Non-pigmented ciliary epithelial cell (primary cell): ENCODE results near the gene SPI1.

Experiments
- DNase-seq: peaks from one replicate; pipeline ENCODE4 v3.0.0-alpha.2; 2010; ENCODE audit warnings: low read depth

SPI1 gene

GRCh38 chr11:47358731-47359051 is 19.7 kb downstream of the SPI1 start:
- no peak for DNase-seq

GRCh38 chr11:47357985-47358730 is 20.2 kb downstream of the SPI1 start:
- DNase-seq, result no peak

- no peak for DNase-seq
Measured at GRCh38 chr11:47356998-47357329, 21.4 kb downstream of the SPI1 start.

- no peak for DNase-seq
Measured at GRCh38 chr11:47356129-47356997, 22.0 kb downstream of the SPI1 start.

GRCh38 chr11:47355283-47356128 is 22.8 kb downstream of the SPI1 start:
- DNase-seq, result peak; percentile 59

GRCh38 chr11:47354913-47355282 is 23.4 kb downstream of the SPI1 start:
- no peak for DNase-seq

GRCh38 chr11:47353978-47354774 is 24.2 kb downstream of the SPI1 start:
- no peak for DNase-seq

- DNase-seq, result no peak
Measured at GRCh38 chr11:47352556-47352955, 25.8 kb downstream of the SPI1 start, which contains the start of gene MYBPC3. Gene MYBPC3 (minus strand): TSS chr11:47352702. CDS start chr11:47352647, 55 bp downstream.

GRCh38 chr11:47351156-47352126 is 26.9 kb downstream of the SPI1 start:
- no peak for DNase-seq

- DNase-seq, result no peak
Measured at GRCh38 chr11:47350315-47350714, 28.0 kb downstream of the SPI1 start.

- no peak for DNase-seq
Measured at GRCh38 chr11:47349521-47350095, 28.7 kb downstream of the SPI1 start.

- no peak for DNase-seq
Measured at GRCh38 chr11:47348859-47349258, 29.5 kb downstream of the SPI1 start.

- no peak for DNase-seq
Measured at GRCh38 chr11:47348131-47348802, 30.1 kb downstream of the SPI1 start.

- DNase-seq, result no peak
Measured at GRCh38 chr11:47347137-47347536, 31.2 kb downstream of the SPI1 start.

GRCh38 chr11:47345890-47346563 is 32.3 kb downstream of the SPI1 start:
- DNase-seq, result no peak

- no peak for DNase-seq
Measured at GRCh38 chr11:47342854-47343253, 35.5 kb downstream of the SPI1 start.

- DNase-seq, result no peak
Measured at GRCh38 chr11:47342036-47342803, 36.1 kb downstream of the SPI1 start.
